ENCODE data around the gene CUL7.

DNA sequence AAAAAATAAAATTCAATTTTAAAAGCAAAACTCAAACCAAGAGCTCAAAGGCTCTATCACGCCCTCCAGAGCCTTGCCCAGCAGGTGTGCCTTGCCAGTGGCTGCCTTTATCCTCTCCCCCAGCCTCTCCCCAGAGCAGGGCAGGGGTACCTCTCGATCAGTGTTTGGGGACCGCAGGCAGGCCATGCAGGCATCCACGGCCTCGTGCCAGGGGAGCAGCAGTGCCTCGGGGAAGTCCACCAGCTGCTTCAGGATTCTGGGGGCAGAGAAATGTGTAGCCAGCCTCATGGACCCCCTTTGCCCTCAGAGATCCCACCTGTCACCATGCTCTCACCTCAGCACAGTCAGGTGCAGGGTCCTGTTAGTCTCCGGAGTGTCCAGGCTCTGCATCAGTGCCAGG lies 5.7 kb downstream of the CUL7 start:
- TF ChIP-seq, protein P1, sequence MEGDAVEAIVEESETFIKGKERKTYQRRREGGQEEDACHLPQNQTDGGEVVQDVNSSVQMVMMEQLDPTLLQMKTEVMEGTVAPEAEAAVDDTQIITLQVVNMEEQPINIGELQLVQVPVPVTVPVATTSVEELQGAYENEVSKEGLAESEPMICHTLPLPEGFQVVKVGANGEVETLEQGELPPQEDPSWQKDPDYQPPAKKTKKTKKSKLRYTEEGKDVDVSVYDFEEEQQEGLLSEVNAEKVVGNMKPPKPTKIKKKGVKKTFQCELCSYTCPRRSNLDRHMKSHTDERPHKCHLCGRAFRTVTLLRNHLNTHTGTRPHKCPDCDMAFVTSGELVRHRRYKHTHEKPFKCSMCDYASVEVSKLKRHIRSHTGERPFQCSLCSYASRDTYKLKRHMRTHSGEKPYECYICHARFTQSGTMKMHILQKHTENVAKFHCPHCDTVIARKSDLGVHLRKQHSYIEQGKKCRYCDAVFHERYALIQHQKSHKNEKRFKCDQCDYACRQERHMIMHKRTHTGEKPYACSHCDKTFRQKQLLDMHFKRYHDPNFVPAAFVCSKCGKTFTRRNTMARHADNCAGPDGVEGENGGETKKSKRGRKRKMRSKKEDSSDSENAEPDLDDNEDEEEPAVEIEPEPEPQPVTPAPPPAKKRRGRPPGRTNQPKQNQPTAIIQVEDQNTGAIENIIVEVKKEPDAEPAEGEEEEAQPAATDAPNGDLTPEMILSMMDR (conservative IDR thresholded peaks at IDR 0.05; ENCODE audit: low read length) = no peak
- no peak for TF ChIP-seq EZH2phosphoT487 (IDR thresholded peaks at IDR 0.05; ENCODE audit: borderline replicate concordance)
